ENCODE data around the gene CFTR.

- TF ChIP-seq CTCF (IDR thresholded peaks at IDR 0.05; ENCODE audit: borderline replicate concordance, extremely low read depth, low read length, poor library complexity, severe bottlenecking) (peak; percentile 94), EZH2 (IDR thresholded peaks at IDR 0.05; ENCODE audit: borderline replicate concordance, low read depth, low read length, severe bottlenecking) (no peak)
Observed at GRCh38 chr7:117715784-117716445, 236.1 kb downstream of the CFTR start.

Measured in DND-41 (cell line).